ENCODE data around the gene FHOD1. TPM values are rescaled to one million over a fixed set of nuclear protein-coding genes. Genes with fewer than 3 reads are reported as not detected.

Gene FHOD1
- total and polyA plus RNA-seq, 2 of the 13 experiments (the other 11 are each of a cell fraction or from before 2014, with no cell fraction given), result 20.0 to 20.8 TPM

- no peak for TF ChIP-seq PRPF4 (IDR thresholded peaks at IDR 0.05; ENCODE audit: low read depth, low read length, poor library complexity, severe bottlenecking)
- TF ChIP-seq SOX5 (CRISPR knock-in tag; IDR thresholded peaks at IDR 0.05; ENCODE audit: borderline replicate concordance), result peak; percentile 66
- no peak for TF ChIP-seq ZFP36L1 (CRISPR knock-in tag; IDR thresholded peaks at IDR 0.05)
- peak; percentile 48; the same call in 1 of the 2 replicates for TF ChIP-seq ZBTB14 (CRISPR knock-in tag; IDR thresholded peaks at IDR 0.05)
- peak; percentile 70 for TF ChIP-seq ARID5B (CRISPR knock-in tag; IDR thresholded peaks at IDR 0.05)
- TF ChIP-seq ETS1 (CRISPR knock-in tag; IDR thresholded peaks at IDR 0.05), result peak; percentile 80; the same call in 1 of the 2 replicates
- peak; percentile 91 for TF ChIP-seq ZBTB3 (CRISPR knock-in tag; IDR thresholded peaks at IDR 0.05; ENCODE audit: borderline replicate concordance, low read depth)
- no peak for TF ChIP-seq SOX6 (IDR thresholded peaks at IDR 0.05)
- peak; percentile 81 for TF ChIP-seq SOX6 (CRISPR knock-in tag; IDR thresholded peaks at IDR 0.05)
- no peak for TF ChIP-seq SSRP1 (CRISPR knock-in tag; IDR thresholded peaks at IDR 0.05)
- TF ChIP-seq IKZF4 (CRISPR knock-in tag; IDR thresholded peaks at IDR 0.05; ENCODE audit: borderline replicate concordance, low read depth, not compliant biosample characterization), result no peak
- TF ChIP-seq SUZ12 (IDR thresholded peaks at IDR 0.05; ENCODE audit: low read depth, low read length), result peak; percentile 86
- TF ChIP-seq ZNF567 (CRISPR knock-in tag; IDR thresholded peaks at IDR 0.05; ENCODE audit: borderline replicate concordance), result peak; percentile 98
- TF ChIP-seq ZNF605 (CRISPR knock-in tag; IDR thresholded peaks at IDR 0.05), result peak; percentile 96
- TF ChIP-seq U2AF2 (IDR thresholded peaks at IDR 0.05; ENCODE audit: low read depth, low read length), result no peak
These were observed 20.3 kb downstream of the FHOD1 start, which contains the start of gene TMEM208 (continued) for GRCh38 chr16:67226804-67227566.
